KOPT-K1 (cell line): ENCODE data around the gene DBNDD1.

ENCODE experiments used
- H3K27ac ChIP-seq: fragments of 200-600 bp; sonication (generic); 2 replicates; pipeline ENCODE4 v1.5.1; 2016; ENCODE audit warnings: antibody characterized with exemption, mild to moderate bottlenecking, low read depth, low read length; ENCODE audit not compliant: poor library complexity, severe bottlenecking
- H3K36me3 ChIP-seq: fragments of 200-600 bp; sonication (generic); 2 replicates; pipeline ENCODE4 v1.5.1; 2017; ENCODE audit warnings: antibody characterized with exemption, mild to moderate bottlenecking, low read length, moderate library complexity; ENCODE audit not compliant: insufficient read depth
- H3K9me3 ChIP-seq: fragments of 200-600 bp; sonication (generic); 2 replicates; pipeline ENCODE4 v1.5.1; 2017; ENCODE audit warnings: antibody characterized with exemption, low read length, mild to moderate bottlenecking; ENCODE audit not compliant: insufficient read depth, poor library complexity, severe bottlenecking

DBNDD1 gene

DNA sequence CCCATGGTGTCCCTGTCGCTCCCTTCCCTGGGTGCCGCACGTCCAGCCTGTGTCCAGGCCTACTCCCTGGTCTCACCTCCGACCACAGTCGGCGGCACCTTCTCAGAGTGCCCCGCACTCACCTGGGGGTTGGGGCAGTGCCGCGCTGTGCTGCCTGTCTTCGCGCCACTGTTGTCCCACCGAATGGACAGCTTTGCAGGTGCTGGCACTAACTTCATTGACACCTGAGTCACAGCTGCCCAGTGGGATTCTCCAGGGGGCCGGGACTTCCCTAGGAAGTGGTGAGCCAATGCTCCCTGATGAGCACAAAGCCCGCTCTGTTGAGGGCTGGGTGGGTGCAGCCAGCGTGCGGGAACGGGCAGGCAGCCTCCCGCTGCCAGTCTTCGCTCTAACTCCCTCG lies 24.3 kb upstream of the DBNDD1 start:
- Histone ChIP-seq H3K27ac (no peak overlapping the region), H3K9me3 (no peaks in the 10 kb centered on the region), H3K36me3 (no peaks in the 10 kb centered on the region)

GRCh38 chr16:90042946-90043514 lies 23.8 kb upstream of the DBNDD1 start:
- H3K9me3 ChIP-seq, result no peaks in the 10 kb centered on the region
- H3K27ac ChIP-seq, result no peak overlapping the region
- H3K36me3 ChIP-seq, result no peaks in the 10 kb centered on the region

GRCh38 chr16:90041896-90042473 lies 22.7 kb upstream of the DBNDD1 start:
- H3K36me3 ChIP-seq, result no peaks in the 10 kb centered on the region
- H3K27ac ChIP-seq, result no peak overlapping the region
- H3K9me3 ChIP-seq, result no peaks in the 10 kb centered on the region

DNA sequence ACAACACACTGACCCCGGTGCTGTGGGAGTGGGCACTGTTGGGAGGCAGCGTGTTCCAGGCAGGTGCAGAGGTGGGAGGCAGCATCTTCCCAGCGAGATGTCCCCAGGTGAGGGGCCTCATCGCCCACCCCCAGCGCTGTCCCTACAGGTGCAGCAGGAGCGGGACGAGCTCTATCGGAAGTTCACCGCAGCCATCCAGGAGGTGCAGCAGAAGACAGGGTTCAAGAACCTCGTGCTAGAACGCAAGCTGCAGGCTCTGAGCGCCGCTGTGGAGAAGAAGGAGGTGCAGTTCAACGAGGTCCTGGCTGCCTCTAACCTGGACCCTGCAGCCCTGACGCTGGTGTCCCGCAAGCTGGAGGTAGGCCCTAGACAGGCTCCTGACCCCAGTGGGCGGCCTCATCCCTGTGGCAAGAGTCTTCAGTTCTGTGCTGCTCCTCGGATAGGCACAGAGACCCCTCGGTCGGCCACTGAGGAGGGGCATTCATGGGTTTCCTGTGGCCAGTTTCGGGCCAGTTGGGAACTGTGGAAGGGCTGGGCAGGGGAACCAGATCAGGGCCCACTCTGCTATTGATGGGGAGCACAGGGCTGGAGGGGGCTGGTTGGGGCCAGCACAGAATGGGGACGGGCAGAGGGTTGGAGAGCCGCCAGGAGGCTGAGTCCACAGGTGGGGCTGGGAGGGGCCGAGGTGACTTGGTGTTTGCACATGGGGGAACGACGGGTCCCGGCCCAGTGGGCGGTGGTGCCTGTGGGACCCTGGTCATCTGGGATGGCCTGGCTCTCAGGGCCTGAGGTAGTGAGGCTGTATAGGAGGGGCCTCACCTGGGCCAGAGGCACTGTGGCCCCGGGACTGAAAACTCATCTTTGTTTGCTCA lies 21.1 kb upstream of the DBNDD1 start:
- H3K9me3 ChIP-seq, result no peaks in the 10 kb centered on the region
- H3K36me3 ChIP-seq, result no peaks in the 10 kb centered on the region
- no peak overlapping the region for H3K27ac ChIP-seq

- Histone ChIP-seq H3K27ac (no peak overlapping the region), H3K36me3 (no peaks in the 10 kb centered on the region)
Measured at GRCh38 chr16:90037276-90037675, 18.0 kb upstream of the DBNDD1 start.

DNA sequence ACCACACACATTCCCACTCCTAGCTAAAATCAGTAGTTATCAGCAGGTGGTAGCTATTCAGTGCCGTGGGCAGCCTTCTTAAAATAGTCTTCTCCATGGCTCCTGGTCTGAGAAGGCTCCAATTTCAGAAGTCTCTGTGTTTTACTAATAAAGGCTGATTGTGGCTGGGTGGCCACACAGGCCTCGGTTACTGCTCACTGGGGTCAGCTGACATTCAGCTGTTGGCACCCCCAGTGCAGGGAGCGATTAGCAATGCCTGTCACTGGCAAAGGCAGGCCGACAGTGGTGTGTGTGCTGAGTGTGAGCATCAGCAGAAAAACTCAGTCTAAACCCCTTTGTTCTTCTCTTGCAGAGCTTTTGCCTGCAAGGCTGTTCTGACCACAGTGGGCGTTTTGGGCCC lies 16.6 kb upstream of the DBNDD1 start:
- H3K36me3 ChIP-seq, result no peaks in the 10 kb centered on the region
- no peaks in the 10 kb centered on the region for H3K9me3 ChIP-seq
- H3K27ac ChIP-seq, result no peak overlapping the region

More at GRCh38 chr16:90037276-90037675, 18.0 kb upstream of the DBNDD1 start:
- H3K9me3 ChIP-seq, result no peaks in the 10 kb centered on the region

DNA sequence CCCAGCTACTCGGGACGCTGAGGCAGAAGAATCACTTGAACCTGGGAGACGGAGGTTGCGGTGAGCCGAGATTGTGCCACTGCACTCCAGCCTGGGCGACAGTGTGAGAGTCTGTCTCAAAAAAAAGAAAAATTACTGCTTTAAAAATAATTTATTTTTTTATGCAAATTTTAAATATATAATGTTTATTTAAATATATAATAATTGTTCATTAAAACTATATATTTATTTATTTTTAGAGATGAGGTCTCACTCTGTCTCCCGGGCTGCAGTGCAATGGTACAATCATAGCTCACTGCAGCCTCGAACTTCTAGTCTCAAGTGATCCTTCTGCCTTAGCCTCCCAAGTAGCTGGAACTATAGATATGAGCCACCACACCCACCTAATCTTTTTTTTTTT lies 15.2 kb upstream of the DBNDD1 start:
- no peaks in the 10 kb centered on the region for H3K36me3 ChIP-seq
- no peak overlapping the region for H3K27ac ChIP-seq
- no peaks in the 10 kb centered on the region for H3K9me3 ChIP-seq

- no peak overlapping the region for H3K27ac ChIP-seq
- no peaks in the 10 kb centered on the region for H3K9me3 ChIP-seq
- H3K36me3 ChIP-seq, result no peaks in the 10 kb centered on the region
Measured at GRCh38 chr16:90033387-90033786, 14.1 kb upstream of the DBNDD1 start.

DNA sequence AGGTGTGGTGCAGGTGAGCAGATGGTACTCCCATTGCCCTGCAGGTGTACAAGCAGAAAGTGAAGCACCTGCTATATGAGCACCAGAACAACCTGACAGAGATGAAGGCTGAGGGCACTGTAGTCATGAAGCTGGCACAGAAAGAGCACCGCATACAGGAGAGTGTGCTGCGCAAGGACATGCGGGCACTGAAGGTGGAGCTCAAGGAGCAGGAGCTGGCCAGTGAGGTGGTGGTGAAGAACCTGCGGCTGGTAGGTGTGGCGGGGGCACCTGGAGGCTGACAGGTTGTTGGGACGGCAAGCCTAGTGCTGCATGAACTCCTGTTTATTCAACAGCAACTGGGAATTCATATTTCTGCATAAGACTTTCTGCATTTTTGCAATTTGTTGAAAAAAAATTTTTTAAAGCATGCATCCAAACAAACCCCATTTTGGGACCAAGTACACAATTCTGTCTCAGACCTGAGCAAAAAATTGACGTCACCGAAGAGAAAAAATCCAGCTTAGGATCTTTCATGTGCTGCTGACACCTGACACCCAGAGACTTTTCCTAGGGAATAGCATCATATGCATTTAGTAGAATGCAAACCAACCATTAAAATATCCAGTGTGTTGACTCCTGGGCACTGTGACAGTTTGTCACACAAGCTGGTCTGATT lies 13.5 kb upstream of the DBNDD1 start:
- no peaks in the 10 kb centered on the region for H3K9me3 ChIP-seq
- H3K27ac ChIP-seq, result no peak overlapping the region
- no peaks in the 10 kb centered on the region for H3K36me3 ChIP-seq

DNA sequence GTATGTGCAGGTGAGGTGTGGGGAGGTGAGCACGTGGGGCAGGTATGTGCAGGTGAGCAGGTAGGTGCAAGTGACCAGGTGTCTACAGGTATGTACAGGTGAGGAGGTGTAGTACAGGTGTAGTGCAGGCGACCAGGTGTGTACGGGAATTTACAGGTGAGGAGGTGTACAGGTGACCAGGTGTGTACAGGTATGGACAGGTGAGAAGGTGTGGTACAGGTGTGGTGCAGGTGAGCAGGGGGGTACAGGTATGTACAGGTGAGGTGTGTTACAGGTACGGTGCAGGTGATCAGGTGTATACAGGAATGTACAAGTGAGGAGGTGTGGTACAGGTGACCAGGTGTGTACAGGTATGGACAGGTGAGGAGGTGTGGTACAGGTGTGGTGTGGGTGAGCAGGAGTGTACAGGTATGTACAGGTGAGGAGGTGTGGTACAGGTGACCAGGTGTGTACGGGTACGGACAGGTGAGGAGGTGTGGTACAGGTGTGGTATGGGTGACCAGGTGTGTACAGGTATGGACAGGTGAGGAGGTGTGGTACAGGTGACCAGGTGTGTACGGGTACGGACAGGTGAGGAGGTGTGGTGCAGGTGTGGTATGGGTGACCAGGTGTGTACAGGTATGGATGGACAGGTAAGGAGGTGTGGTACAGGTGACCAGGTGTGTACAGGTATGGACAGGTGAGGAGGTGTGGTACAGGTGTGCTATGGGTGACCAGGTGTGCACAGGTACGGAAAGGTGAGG lies 12.8 kb upstream of the DBNDD1 start:
- Histone ChIP-seq H3K36me3 (no peaks in the 10 kb centered on the region), H3K27ac (no peak overlapping the region), H3K9me3 (no peaks in the 10 kb centered on the region)

GRCh38 chr16:90031186-90031930 lies 12.1 kb upstream of the DBNDD1 start:
- Histone ChIP-seq H3K27ac (no peak overlapping the region), H3K9me3 (no peaks in the 10 kb centered on the region)

DNA sequence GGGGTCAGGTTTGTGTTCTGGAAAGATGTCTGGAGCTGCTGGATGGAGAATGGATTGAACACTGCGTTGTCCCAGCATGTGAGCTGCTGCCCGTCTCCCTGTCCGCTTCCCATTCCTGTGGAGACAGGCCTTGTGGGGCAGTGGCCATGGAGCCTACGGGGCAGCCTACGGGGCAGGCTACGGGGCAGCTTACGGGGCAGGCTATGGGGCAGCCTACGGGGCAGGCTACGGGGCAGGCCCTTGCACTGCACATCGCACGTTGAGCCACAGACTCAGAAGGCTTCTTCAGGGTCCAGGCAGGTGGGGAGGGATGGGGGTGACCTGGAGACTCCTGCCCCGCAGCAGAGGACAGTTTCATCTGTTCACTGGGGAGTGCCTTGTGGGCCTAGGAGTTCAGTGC lies 9.7 kb upstream of the DBNDD1 start:
- Histone ChIP-seq H3K36me3 (no peaks in the 10 kb centered on the region), H3K27ac (no peak overlapping the region), H3K9me3 (no peaks in the 10 kb centered on the region)

More at GRCh38 chr16:90031186-90031930, 12.1 kb upstream of the DBNDD1 start:
- H3K36me3 ChIP-seq, result no peaks in the 10 kb centered on the region

DNA sequence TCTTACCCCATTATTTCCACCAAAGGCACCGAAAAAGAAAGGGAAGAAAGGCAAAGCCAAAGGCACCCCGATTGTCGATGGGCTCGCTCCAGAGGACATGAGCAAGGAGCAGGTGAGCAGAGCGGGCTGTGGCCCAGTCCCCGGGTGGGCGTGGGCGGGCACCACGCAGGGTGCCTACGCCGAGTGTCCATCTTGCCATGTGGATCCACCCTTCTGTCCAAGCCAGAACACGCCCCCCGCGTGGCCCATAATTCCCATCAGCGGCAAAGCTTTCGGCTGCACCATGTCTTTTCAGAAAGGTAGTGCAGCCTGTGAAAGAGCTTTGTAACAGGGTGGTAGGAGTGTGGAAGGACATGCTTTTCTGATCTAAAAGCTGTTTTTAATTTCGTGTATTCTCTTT lies 8.4 kb upstream of the DBNDD1 start:
- H3K36me3 ChIP-seq, result no peaks in the 10 kb centered on the region
- H3K9me3 ChIP-seq, result no peaks in the 10 kb centered on the region
- H3K27ac ChIP-seq, result no peak overlapping the region

- no peaks in the 10 kb centered on the region for H3K36me3 ChIP-seq
- no peak overlapping the region for H3K27ac ChIP-seq
- no peaks in the 10 kb centered on the region for H3K9me3 ChIP-seq
Measured at GRCh38 chr16:90026135-90026534, 6.9 kb upstream of the DBNDD1 start.
